Stimulated activated CD4-positive, alpha-beta T cell treated with anti-CD3 and anti-CD28 coated beads, Interleukin-1b, Interleukin-23, amount 100 ng/mL, for 1 hour (primary cell): ENCODE measurements around the gene GRID2.

Source experiments
- DNase-seq, 2 donors: peaks; one replicate each; pipeline ENCODE4 v3.0.0-alpha.2; 2020; ENCODE audit warnings: low read depth in 2 of 2

The GRID2 gene

GRCh38 chr4:93809773-93810172, 1506.0 kb downstream of the GRID2 start:
- DNase-seq: no peak

- DNase-seq: no peak
These were observed 1506.7 kb downstream of the GRID2 start for GRCh38 chr4:93810340-93810992.

GRCh38 chr4:93813092-93813491, 1509.3 kb downstream of the GRID2 start:
- DNase-seq: no peak

GRCh38 chr4:93814141-93814540, 1510.4 kb downstream of the GRID2 start:
- no peak for DNase-seq

GRCh38 chr4:93814722-93815121, 1511.0 kb downstream of the GRID2 start:
- no peak for DNase-seq
